Activated B cell treated with CpG ODN at 0.5 μM for 24 hours (primary cell): ENCODE data around the gene C2orf81. TPM values are rescaled to one million over a fixed set of nuclear protein-coding genes. Genes with fewer than 3 reads are reported as not detected.
A peak's percentile ranks its signal among the peaks of the same experiment; 100 is the strongest.

Experiments
- ATAC-seq: fragments of 200-7000 bp; cut with Tn5 transposase; one replicate; pipeline ENCODE4 v1.10.0; 2021; ENCODE audit warnings: low read depth, mild to moderate bottlenecking, moderate library complexity
- CTCF ChIA-PET: fragments of 350-600 bp; sonication (Branson Sonifier 250); formaldehyde crosslinking; loops from one replicate; lab custom pipeline; 2021; ENCODE audit warnings: antibody characterized with exemption; lab: Charles Lee
- POLR2A ChIA-PET: fragments of 350-600 bp; sonication (Branson Sonifier 250); formaldehyde crosslinking; loops from one replicate; lab custom pipeline; 2021; ENCODE audit warnings: antibody characterized with exemption; lab: Charles Lee
- DNase-seq: peaks from one replicate; pipeline ENCODE4 v3.0.0; 2022
- H3K27ac Mint-ChIP-seq: one replicate; pipeline ENCODE4 v1.8.0; 2020; ENCODE audit warnings: mixed read lengths
- H3K27me3 Mint-ChIP-seq: one replicate; pipeline ENCODE4 v1.8.0; 2021; ENCODE audit warnings: mixed read lengths
- H3K36me3 Mint-ChIP-seq: one replicate; pipeline ENCODE4 v1.8.0; 2021; ENCODE audit warnings: low read depth, mixed read lengths
- H3K4me1 Mint-ChIP-seq: one replicate; pipeline ENCODE4 v1.8.0; 2021; ENCODE audit warnings: mixed read lengths
- H3K4me3 Mint-ChIP-seq: one replicate; pipeline ENCODE4 v1.8.0; 2020; ENCODE audit warnings: mild to moderate bottlenecking, mixed read lengths
- H3K9me3 Mint-ChIP-seq: one replicate; pipeline ENCODE4 v1.8.0; 2020; ENCODE audit warnings: mixed read lengths
- intact Hi-C: fragments of 100-400 bp; cut with micrococcal nuclease; formaldehyde crosslinking; loops from one replicate; pipeline ENCODE4 v1.15.1; 2024
- total RNA-seq: library from RNA; stranded (reverse); gene quantifications from 2 replicates; pipeline ENCODE4 v1.2.3, GENCODE V29; 2022
- TF ChIP-seq, protein P1 (sequence below): fragments of 200-600 bp; IDR thresholded peaks from one replicate; pipeline ENCODE4 v1.8.0; 2022; ENCODE audit warnings: antibody characterized with exemption, mild to moderate bottlenecking

C2orf81 gene
- total RNA-seq, 1 donor from 2014 or later = 5.5 TPM

DNA sequence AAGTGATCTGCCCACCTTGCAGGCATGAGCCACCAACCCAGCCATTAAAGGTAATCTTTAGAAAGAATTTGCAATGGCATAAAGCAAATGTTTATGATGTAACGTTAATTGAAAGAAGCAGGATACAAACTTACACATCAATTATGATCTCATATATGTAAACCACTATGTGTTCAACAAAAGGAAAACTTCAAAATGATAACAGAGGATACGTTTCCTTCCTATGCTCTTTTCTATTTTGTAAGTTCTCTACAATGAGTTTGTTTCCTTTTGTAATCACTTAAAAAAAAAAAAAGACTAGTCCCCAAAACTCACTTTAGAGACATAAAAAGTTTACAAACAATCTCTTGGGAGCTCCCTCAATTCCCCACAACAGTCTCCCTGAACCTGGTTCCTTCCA is 1.4 kb downstream of the C2orf81 start:
- TF ChIP-seq, protein P1, sequence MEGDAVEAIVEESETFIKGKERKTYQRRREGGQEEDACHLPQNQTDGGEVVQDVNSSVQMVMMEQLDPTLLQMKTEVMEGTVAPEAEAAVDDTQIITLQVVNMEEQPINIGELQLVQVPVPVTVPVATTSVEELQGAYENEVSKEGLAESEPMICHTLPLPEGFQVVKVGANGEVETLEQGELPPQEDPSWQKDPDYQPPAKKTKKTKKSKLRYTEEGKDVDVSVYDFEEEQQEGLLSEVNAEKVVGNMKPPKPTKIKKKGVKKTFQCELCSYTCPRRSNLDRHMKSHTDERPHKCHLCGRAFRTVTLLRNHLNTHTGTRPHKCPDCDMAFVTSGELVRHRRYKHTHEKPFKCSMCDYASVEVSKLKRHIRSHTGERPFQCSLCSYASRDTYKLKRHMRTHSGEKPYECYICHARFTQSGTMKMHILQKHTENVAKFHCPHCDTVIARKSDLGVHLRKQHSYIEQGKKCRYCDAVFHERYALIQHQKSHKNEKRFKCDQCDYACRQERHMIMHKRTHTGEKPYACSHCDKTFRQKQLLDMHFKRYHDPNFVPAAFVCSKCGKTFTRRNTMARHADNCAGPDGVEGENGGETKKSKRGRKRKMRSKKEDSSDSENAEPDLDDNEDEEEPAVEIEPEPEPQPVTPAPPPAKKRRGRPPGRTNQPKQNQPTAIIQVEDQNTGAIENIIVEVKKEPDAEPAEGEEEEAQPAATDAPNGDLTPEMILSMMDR = no peak
- no peak for DNase-seq

DNA sequence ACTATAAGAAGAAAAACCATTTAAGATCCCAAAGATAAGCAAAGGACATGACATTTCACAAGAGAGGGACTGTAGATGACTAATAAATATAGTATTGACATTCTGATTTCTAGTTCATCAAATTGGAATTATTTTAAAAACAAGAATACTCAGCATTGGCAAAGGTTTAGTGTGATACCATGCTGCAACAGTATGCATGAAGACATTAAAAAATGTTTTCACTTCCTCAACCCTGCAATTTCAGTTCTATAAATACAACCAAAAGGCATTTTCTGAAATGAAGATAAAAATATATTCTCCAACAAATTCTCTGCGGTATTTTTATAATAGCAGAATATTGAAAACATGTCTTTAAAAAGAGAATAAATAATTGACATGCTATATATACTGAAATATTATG is 2.1 kb downstream of the C2orf81 start:
- H3K9me3 Mint-ChIP-seq = no peaks in the 10 kb centered on the region
- TF ChIP-seq, protein P1 = no peak
- H3K4me1 Mint-ChIP-seq = peaks cover 58% of the 10 kb centered on the region
- intact Hi-C loops = no loop called here
- H3K27ac Mint-ChIP-seq = peak overlapping the region; percentile 96
- ChIA-PET CTCF (no interaction called here), POLR2A (interaction anchor here (1.1 to 4.8 kb wide), 4 partner anchors 25 to 38 kb away, joined by 4 to 35 read pairs (median 13); partner anchors contain the start of genes INO80B and WBP1)
- H3K4me3 Mint-ChIP-seq = no peak overlapping the region
- ATAC-seq (no peak), DNase-seq (no peak)
- H3K27me3 Mint-ChIP-seq = no peaks in the 10 kb centered on the region
- H3K36me3 Mint-ChIP-seq = peaks cover 4% of the 10 kb centered on the region

More for the DNA sequence above, 1.4 kb downstream of the C2orf81 start:
- intact Hi-C loops = loop anchor here (5.0 kb wide), 2 partner anchors 52 to 223 kb away; partner anchors contain the start of genes MRPL53 and MTHFD2
- Mint-ChIP-seq H3K9me3 (no peaks in the 10 kb centered on the region), H3K27ac (peak overlapping the region; percentile 96), H3K36me3 (peaks cover 8% of the 10 kb centered on the region), H3K27me3 (no peaks in the 10 kb centered on the region), H3K4me1 (peaks cover 54% of the 10 kb centered on the region), H3K4me3 (peak overlapping the region; percentile 53)
- ChIA-PET POLR2A (interaction anchor here (0.5 to 4.8 kb wide), 6 partner anchors 28 to 242 kb away, joined by 3 to 35 read pairs (median 6); partner anchors contain the start of genes INO80B, MOGS and WBP1), CTCF (interaction anchor here (0.6 kb wide), 1 partner anchor 34 kb away, joined by 3 read pairs; no protein-coding TSS in a partner anchor)
- no peak for ATAC-seq

DNA sequence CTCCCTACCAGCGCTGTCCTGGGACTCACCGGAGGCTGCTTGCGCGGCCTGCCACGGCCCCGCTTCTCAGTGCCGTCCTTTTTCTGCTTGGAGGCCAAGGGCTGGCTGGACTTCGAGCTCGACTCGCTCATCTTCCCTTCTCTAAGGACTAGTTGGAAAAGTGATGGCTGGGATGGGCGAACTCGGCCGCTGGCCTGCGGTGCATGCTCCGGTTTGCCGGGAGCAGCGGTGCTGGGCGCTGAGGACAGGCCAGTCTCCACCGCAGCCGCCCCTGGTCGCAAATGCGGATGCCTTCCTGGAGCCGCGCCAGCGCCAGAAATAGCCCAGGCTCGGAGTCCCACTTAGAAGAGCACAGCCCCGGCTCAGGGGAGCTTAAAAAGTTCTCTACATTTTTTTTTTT is 3.1 kb downstream of the C2orf81 start:
- Mint-ChIP-seq H3K4me3 (no peak overlapping the region), H3K36me3 (peaks cover 4% of the 10 kb centered on the region), H3K27ac (no peak overlapping the region), H3K4me1 (peaks cover 67% of the 10 kb centered on the region), H3K9me3 (no peaks in the 10 kb centered on the region), H3K27me3 (no peaks in the 10 kb centered on the region)
- intact Hi-C loops = no loop called here
- TF ChIP-seq, protein P1 = no peak
- no peak for ATAC-seq
- POLR2A ChIA-PET = interaction anchor here (1.1 to 4.8 kb wide), 3 partner anchors 26 to 39 kb away, joined by 4 to 35 read pairs (median 5); partner anchors contain the start of gene WBP1
- CTCF ChIA-PET = interaction anchor here (0.8 kb wide), 1 partner anchor 27 kb away, joined by 3 read pairs; no protein-coding TSS in a partner anchor
- no peak for DNase-seq

DNA sequence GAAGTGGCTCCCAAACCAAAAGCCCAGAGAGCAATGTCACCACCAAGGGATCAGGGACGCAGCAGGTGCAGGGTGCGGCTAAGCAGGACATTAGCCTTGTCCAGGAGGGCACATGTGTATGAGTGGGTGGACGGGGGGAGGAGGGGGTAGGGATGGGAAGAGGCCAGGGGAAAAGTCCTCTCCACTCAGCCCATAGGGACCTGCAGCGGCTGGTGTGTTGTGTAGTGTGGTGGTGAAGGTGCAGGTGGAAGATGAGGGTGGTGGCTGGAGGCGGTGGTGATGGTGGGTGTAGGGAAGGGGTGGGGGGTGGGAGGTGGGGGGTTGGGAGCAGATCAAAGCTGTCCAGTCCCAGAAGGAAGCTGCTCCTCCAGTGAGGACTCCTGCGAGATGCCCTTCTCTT is 3.7 kb downstream of the C2orf81 start:
- DNase-seq (no peak), ATAC-seq (no peak)
- Mint-ChIP-seq H3K4me1 (peaks cover 70% of the 10 kb centered on the region), H3K27ac (no peak overlapping the region), H3K27me3 (no peaks in the 10 kb centered on the region), H3K9me3 (no peaks in the 10 kb centered on the region), H3K4me3 (no peak overlapping the region), H3K36me3 (peaks cover 4% of the 10 kb centered on the region)
- TF ChIP-seq, protein P1 = no peak
- CTCF ChIA-PET = interaction anchor here (0.8 kb wide), 1 partner anchor 26 kb away, joined by 3 read pairs; no protein-coding TSS in a partner anchor
- intact Hi-C loops = no loop called here
- POLR2A ChIA-PET = interaction anchor here (1.6 kb wide), 1 partner anchor 26 kb away, joined by 5 read pairs; no protein-coding TSS in a partner anchor

DNA sequence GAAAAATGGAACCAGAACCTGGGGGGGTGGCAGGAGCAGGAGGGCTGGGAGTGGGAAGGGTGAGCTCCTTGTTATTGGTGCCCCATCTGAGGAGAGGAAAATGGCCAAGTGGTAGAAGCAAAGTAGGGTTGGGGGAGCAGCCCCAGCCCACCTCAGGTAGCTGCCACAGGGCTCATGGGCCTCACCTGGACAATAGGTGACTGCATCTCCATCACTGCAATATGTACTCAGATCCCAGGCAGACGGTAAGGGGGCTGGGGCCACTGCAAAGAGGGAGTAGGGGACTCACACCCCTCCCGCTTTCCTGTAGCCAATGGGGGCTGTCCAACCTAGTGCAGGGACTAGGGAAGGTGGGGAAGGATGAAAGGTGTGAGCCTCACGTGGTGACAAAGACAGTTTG is 4.2 kb downstream of the C2orf81 start:
- TF ChIP-seq, protein P1 = no peak
- no peaks in the 10 kb centered on the region for H3K9me3 Mint-ChIP-seq
- POLR2A ChIA-PET = no interaction called here
- H3K27me3 Mint-ChIP-seq = no peaks in the 10 kb centered on the region
- H3K4me1 Mint-ChIP-seq = peaks cover 69% of the 10 kb centered on the region
- no peak for ATAC-seq
- CTCF ChIA-PET = no interaction called here
- H3K36me3 Mint-ChIP-seq = peaks cover 4% of the 10 kb centered on the region
- intact Hi-C loops = no loop called here
- H3K4me3 Mint-ChIP-seq = no peak overlapping the region
- DNase-seq = no peak
- peak overlapping the region; percentile 9 for H3K27ac Mint-ChIP-seq
